B cell (primary cell): Measurements from ENCODE around the gene BAHCC1.

ENCODE experiments used
- CTCF ChIP-seq: fragments of 200-600 bp; IDR thresholded peaks from one replicate; pipeline ENCODE4 v1.8.0; 2022; ENCODE audit warnings: antibody characterized with exemption, mild to moderate bottlenecking
- EZH2 ChIP-seq: IDR thresholded peaks from 2 replicates; pipeline ENCODE4 v1.6.1; 2012; ENCODE audit warnings: borderline replicate concordance, low read depth, mild to moderate bottlenecking, moderate library complexity, low read length; ENCODE audit not compliant: insufficient read depth, poor library complexity, severe bottlenecking

GRCh38 chr17:81396278-81396721 is 1.0 kb downstream of the BAHCC1 start:
- TF ChIP-seq CTCF (no peak), EZH2 (no peak)
